HG02973 (cell line): ENCODE results near the gene UROC1.

Experiments
- ATAC-seq: cut with Tn5 transposase; IDR thresholded peaks from one replicate; pipeline ENCODE4 v1.9.1; 2021; ENCODE audit warnings: moderate library complexity; ENCODE audit not compliant: unreplicated experiment

Gene UROC1

GRCh38 chr3:126464494-126464893, 53.1 kb downstream of the UROC1 start:
- no peak for ATAC-seq

GRCh38 chr3:126464093-126464492, 53.5 kb downstream of the UROC1 start:
- no peak for ATAC-seq

GRCh38 chr3:126463521-126463920, 54.1 kb downstream of the UROC1 start:
- no peak for ATAC-seq

- ATAC-seq, result no peak
These were observed 56.0 kb downstream of the UROC1 start for GRCh38 chr3:126461450-126462070.

GRCh38 chr3:126460381-126460780, 57.2 kb downstream of the UROC1 start:
- ATAC-seq, result no peak

GRCh38 chr3:126459763-126460127, 57.8 kb downstream of the UROC1 start:
- no peak for ATAC-seq

- ATAC-seq, result no peak
These were observed 58.3 kb downstream of the UROC1 start for GRCh38 chr3:126459111-126459762.

GRCh38 chr3:126456766-126457388, 60.7 kb downstream of the UROC1 start:
- ATAC-seq, result no peak

GRCh38 chr3:126456211-126456610, 61.4 kb downstream of the UROC1 start:
- ATAC-seq, result no peak

GRCh38 chr3:126454437-126455198, 63.0 kb downstream of the UROC1 start:
- no peak for ATAC-seq

GRCh38 chr3:126454025-126454424, 63.5 kb downstream of the UROC1 start:
- no peak for ATAC-seq

- no peak for ATAC-seq
These were observed 65.4 kb downstream of the UROC1 start for GRCh38 chr3:126452213-126452612.

- no peak for ATAC-seq
These were observed 66.1 kb downstream of the UROC1 start for GRCh38 chr3:126451511-126451910.

GRCh38 chr3:126450744-126451143, 66.8 kb downstream of the UROC1 start:
- ATAC-seq, result no peak

- no peak for ATAC-seq
These were observed 67.4 kb downstream of the UROC1 start for GRCh38 chr3:126450219-126450618.

GRCh38 chr3:126449621-126450051, 67.9 kb downstream of the UROC1 start:
- ATAC-seq, result no peak

- ATAC-seq, result no peak
These were observed 68.7 kb downstream of the UROC1 start for GRCh38 chr3:126448893-126449180.

GRCh38 chr3:126448136-126448892, 69.3 kb downstream of the UROC1 start:
- ATAC-seq, result no peak

- no peak for ATAC-seq
These were observed 70.0 kb downstream of the UROC1 start for GRCh38 chr3:126447456-126448106.

- ATAC-seq, result no peak
These were observed 70.8 kb downstream of the UROC1 start for GRCh38 chr3:126446791-126447190.

GRCh38 chr3:126446301-126446700, 71.3 kb downstream of the UROC1 start:
- ATAC-seq, result no peak
